Cardiac fibroblast (primary cell): Measurements from ENCODE around the gene PNMA8A.
"Not testable (repeated sequence)": the region's sequence is repeated elsewhere in the genome, so short reads cannot be mapped to it uniquely, and the experiment has no call there.

ENCODE experiments used
- DNase-seq, 2 donors: peaks; one replicate each; pipeline versions ENCODE4 v3.0.0 to v3.0.0-alpha.2; 2010; ENCODE audit warnings: low read depth in 2 of 2
- H3K4me3 ChIP-seq, 2 donors: replicated peaks in 1 of 2; 1 replicate in 1 of 2; 2 replicates in 1 of 2; pipeline ENCODE4 v1.5.1; 2011; ENCODE audit warnings: low read depth in 2 of 2, low read length in 2 of 2, mild to moderate bottlenecking in 2 of 2, moderate library complexity in 1 of 2
- CTCF ChIP-seq: IDR thresholded peaks from one replicate; pipeline ENCODE4 v1.5.1; 2011; ENCODE audit warnings: low read depth, mild to moderate bottlenecking, low read length, inconsistent platforms

PNMA8A gene

DNA sequence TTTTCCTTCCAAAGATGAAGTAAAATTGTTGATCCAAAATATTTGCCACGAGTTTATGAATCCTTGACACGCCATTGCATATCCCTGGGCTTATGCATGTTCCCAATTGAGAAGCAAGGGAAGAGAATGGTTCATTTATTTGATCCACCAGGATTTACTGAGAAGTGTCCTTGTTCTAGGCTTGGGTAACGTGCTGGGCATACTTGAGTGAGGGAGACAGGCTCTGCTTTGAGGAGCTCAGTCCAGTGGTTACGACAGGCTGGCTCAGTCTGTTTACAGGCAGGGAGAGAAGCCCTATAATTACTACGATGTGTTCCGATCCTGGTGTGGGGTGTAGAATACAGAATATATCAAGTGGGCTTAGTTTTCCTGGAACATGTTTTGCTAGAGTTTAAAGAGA is 36.4 kb downstream of the PNMA8A start:
- no peak for TF ChIP-seq CTCF
- no peak for DNase-seq
- H3K4me3 ChIP-seq = no peak overlapping the region

DNA sequence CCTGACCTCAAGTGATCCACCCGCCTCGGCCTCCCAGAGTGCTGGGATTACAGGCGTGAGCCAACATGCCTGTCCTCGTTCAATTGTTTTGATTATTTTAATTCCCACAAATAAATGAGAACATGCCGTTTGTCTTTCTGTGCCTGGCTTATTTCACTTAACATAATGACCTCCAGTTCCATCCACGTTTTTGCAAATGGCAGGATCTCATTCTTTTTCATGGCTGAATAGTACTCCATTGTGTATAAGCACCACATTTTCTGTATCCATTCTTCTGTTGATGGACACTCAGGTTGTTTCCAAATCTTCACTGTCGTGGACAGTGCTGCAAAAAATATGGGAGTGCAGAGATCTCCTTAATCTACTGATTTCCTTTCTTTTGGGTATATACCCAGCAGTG is 37.9 kb downstream of the PNMA8A start:
- H3K4me3 ChIP-seq, DNase-seq: not testable (repeated sequence)

GRCh38 chr19:46431824-46432223 is 39.5 kb downstream of the PNMA8A start:
- H3K4me3 ChIP-seq = no peak overlapping the region
- TF ChIP-seq CTCF = no peak
- DNase-seq = no peak

DNA sequence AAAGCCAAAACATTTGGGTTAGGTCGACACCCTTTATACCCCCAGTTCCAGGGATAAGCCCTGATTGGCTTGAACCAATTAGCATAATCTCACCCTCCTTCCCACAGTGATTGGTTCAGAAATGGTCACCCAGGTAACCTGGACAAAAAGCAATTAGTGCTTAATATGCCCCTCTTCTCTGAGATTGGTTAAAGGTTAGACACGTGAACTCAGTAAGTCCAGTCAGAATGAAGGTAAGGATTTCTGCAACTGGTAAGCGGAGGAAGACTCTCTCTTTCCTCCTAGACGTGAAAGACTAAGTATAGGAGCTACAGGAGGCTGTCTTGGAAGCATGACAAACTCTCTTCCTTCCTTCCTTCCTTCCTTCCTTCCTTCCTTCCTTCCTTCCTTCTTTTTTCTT is 41.4 kb downstream of the PNMA8A start:
- TF ChIP-seq CTCF = no peak
- DNase-seq = no peak

GRCh38 chr19:46428239-46429135 is 42.9 kb downstream of the PNMA8A start, which contains the start of gene PNMA8C:
TSS of gene PNMA8C (minus strand) at chr19:46428936. CDS start at chr19:46428359, 577 bp downstream.
- peak within 1 kb of the TSS; percentile 4 to 7 for H3K4me3 ChIP-seq
- no peak for TF ChIP-seq CTCF
- peak; percentile 63 for DNase-seq

More for the DNA sequence above, 41.4 kb downstream of the PNMA8A start:
- no peak overlapping the region for H3K4me3 ChIP-seq

DNA sequence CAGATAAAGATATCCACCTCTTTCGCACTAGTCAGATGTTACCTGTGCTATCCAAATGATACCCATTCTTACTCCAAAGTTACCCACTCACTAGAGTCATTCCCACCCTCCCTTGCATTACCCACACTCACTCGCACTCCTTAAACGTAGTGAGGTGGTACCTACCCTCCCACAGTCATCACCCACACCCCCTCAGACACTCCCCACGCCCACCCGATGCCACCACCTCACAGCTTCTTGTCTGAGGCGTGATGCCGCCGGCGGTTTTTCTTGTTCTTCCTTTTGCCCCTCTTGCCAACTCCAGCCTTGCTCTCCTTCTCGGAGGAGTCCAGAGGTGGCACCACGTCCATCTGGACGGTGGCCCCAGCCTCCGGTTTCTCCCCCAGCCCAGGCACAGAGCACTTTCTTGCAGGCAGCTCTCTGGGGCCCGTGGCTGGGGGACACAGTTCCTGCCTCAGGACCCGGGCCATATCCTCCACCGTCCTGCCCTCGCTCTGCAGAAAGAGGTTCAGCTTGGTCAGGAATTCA is 43.8 kb downstream of the PNMA8A start:
- DNase-seq = no peak
- no peak for TF ChIP-seq CTCF
- H3K4me3 ChIP-seq = no peak overlapping the region

GRCh38 chr19:46426506-46427162 is 44.7 kb downstream of the PNMA8A start:
- H3K4me3 ChIP-seq = peak overlapping the region; percentile 54 to 58
- DNase-seq = peak; percentile 84 to 88
- no peak for TF ChIP-seq CTCF
